ENCODE results near the gene AURKAIP1.

The AURKAIP1 gene

GRCh38 chr1:1331068-1331965 is 43.7 kb downstream of the AURKAIP1 start, which contains the start of gene TAS1R3:
Gene TAS1R3, plus strand, starts transcription at chr1:1331280. Its CDS starts 66 bp downstream, at chr1:1331346.
- DNase-seq, result peak; percentile 20

DNA sequence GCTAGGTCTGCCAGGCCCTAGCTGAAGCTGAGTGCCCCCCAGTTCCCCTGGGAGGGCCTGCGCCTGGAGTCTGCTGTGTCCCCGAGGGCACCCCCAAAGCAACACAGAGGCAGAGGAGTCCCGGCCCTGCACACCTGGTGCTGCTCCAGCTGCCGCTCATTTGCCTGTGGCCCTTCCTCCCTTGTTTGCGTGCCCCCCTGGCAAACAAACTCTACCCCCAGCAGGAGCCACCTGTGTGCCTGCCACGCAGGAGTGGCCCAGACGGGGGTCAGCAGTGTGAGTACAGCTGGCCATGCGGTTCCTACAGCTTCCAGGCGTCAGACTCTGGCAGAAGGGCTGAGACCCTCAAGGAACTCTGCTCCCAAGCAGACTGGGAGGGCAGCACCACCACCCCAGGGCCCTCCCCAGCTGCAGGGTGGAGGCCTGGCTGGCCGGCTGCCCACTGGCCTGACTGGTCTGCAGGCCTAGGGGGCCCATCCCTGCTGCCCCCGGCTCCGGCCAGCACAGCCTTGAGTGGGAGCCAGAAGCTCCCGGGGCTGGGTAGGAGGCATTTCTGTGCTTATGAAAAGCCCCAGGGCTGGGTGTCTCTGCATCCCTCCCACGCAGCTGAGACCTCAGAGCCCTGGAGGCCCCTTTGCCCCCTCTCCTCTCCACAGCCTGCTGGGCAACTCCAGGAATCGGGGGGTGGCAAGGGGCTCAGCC is 44.5 kb downstream of the AURKAIP1 start:
- DNase-seq, result peak; percentile 25

DNA sequence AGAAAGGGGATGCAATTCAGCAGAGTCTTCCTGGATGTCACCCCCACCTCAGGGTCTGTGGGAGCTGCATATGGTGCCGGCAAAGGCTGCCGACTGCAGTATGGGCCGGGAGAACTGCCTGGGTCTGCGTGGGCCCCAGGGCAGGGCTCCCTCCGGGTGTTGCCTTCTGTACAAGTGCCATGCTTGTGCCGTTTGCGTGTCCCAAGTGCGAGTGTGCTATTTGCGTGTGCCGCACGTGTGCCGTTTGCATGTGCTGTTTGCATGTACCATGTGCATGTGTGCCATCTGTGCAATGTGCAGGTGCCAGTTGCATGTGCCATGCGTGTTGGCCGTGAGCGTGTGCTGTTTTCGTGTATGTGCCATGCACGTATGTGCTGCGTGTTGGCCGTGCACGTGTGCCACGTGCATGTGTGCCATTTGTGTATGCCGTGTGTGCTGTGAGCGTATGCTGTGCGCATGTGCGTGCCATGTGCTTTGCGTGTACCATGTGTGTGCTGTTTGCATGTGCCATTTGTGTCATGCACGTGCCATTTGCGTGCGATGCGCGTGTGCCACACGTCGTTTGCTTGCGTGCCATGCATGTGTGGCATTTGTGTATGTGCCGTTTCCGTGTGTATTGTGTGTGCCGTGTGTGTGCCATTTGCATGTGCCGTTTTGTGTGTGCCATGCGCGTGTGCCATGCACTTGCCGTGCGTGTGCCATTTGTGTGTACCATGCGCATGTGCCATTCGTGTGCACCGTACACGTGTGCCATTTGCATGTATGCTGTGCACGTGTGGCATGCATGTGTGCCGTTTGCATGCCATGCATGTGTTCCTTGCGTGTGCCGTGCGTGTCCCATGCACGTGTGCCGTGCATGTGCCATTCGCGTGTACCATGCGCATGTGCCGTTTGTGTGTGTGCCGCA is 45.5 kb downstream of the AURKAIP1 start:
- no peak for DNase-seq

DNA sequence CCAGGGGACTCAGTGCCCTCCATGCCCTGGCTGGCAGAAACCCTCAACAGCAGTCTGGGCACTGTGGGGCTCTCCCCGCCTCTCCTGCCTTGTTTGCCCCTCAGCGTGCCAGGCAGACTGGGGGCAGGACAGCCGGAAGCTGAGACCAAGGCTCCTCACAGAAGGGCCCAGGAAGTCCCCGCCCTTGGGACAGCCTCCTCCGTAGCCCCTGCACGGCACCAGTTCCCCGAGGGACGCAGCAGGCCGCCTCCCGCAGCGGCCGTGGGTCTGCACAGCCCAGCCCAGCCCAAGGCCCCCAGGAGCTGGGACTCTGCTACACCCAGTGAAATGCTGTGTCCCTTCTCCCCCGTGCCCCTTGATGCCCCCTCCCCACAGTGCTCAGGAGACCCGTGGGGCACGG is 46.8 kb downstream of the AURKAIP1 start:
- no peak for DNase-seq

- no peak for DNase-seq
Measured at GRCh38 chr1:1327291-1327690, 47.7 kb downstream of the AURKAIP1 start.

DNA sequence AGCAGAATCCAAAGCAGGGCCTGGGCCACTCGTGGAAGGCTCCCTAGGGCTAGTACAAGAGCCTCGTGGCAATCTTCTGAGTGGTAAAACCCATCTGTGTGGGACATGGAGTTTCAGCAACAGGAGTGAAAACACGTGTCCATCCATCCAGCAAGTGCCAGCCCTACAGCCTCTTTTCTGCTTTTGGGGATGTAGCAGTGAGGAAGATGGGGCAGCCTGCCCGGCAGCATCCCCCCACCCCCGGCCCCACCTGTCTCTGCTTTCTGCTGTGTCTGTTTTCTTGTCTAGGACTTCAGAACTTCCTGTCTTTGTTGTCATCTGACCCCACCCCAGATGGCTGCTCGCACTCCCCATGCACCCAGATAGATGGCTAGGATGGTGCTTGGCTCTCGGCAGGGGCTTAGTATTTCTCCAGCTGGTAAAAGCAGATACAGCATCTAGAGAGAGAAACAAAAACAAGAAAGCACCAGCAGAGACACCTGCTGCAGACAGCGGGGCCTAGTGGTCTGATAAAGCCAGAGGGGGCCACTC is 48.9 kb downstream of the AURKAIP1 start:
- no peak for DNase-seq

GRCh38 chr1:1325288-1326074 is 49.5 kb downstream of the AURKAIP1 start:
- DNase-seq, result no peak

DNA sequence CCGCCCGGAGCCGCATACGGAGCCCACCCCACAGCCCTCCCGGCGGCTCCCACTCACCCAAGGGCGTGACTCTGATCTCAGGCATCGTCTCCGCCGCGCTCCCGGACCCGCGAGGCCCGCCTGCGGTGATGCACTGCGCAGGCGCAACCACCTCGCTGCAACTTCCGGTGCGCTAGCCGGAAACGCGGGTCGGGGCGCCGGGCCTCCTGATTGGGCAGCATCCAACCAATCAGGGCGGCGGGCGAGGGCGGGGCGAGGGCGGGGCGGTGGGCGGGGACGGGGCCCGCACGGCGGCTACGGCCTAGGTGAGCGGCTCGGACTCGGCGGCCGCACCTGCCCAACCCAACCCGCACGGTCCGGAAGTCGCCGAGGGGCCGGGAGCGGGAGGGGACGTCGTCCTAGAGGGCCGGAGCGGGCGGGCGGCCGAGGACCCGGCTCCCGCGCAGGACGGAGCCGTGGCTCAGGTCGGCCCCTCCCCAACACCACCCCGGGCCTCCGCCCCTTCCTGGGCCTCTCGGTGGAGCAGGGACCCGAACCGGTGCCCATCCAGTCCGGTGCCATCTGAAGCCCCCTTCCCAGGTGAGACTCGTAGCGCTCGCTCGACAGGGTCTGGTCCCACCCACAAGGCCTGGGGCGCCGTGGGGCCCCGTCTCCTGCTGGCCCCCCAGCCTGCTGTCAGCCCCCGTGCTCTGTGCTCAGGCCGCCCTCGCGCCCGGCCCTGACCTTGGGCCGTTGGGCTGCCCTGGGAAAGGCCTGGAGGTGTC is 50.3 kb downstream of the AURKAIP1 start, which contains the start of the genes CPTP and INTS11:
TSS of gene CPTP (plus strand) at position 279 of the 764 bp plus-strand sequence. CDS start 2,109 bp downstream, outside the sequence.
TSS of gene INTS11 (minus strand) at position 137 of the 764 bp plus-strand sequence. CDS start at position 85, 52 bp downstream.
- DNase-seq, result peak; percentile 91

- no peak for DNase-seq
Measured at GRCh38 chr1:1324084-1324523, 50.9 kb downstream of the AURKAIP1 start.

Measured in EL (cell line).